SU-DHL-6 (cell line): ENCODE results near the gene KLHL15.

Experiments
- EZH2phosphoT487 ChIP-seq: fragments of 200-600 bp; sonication (generic), shearing (Covaris generic); conservative IDR thresholded peaks from 2 replicates; pipeline ENCODE4 v1.6.1; 2018; ENCODE audit warnings: mild to moderate bottlenecking, antibody characterized with exemption, low read length, moderate library complexity, mixed read lengths
- TF ChIP-seq, protein P1 (sequence below): fragments of 200-600 bp; sonication (generic); IDR thresholded peaks from one replicate; pipeline ENCODE4 v1.5.1; 2017; ENCODE audit warnings: antibody characterized with exemption, mild to moderate bottlenecking, low read length, moderate library complexity; ENCODE audit not compliant: insufficient read depth, poor library complexity, severe bottlenecking

DNA sequence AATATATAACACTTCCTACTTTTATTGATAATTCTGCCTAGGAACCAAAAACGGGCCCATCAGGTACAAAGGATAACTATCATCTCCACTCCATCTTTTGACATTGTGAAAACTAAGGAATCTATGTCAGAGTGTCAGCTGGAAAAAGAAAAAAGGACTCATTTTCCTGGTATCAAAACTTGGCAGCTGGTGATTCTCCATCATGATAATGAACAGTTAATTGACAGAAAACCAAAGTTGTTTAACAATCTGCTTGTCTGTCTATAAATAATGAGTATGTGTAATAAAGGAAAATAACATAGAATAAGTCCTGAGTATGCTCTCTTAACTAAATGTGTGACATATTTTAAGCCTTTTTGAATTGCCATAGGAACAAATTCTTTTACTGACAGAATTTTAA lies 87.8 kb downstream of the KLHL15 start:
- TF ChIP-seq, protein P1, sequence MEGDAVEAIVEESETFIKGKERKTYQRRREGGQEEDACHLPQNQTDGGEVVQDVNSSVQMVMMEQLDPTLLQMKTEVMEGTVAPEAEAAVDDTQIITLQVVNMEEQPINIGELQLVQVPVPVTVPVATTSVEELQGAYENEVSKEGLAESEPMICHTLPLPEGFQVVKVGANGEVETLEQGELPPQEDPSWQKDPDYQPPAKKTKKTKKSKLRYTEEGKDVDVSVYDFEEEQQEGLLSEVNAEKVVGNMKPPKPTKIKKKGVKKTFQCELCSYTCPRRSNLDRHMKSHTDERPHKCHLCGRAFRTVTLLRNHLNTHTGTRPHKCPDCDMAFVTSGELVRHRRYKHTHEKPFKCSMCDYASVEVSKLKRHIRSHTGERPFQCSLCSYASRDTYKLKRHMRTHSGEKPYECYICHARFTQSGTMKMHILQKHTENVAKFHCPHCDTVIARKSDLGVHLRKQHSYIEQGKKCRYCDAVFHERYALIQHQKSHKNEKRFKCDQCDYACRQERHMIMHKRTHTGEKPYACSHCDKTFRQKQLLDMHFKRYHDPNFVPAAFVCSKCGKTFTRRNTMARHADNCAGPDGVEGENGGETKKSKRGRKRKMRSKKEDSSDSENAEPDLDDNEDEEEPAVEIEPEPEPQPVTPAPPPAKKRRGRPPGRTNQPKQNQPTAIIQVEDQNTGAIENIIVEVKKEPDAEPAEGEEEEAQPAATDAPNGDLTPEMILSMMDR: no peak
- no peak for TF ChIP-seq EZH2phosphoT487
